Thyroid gland (tissue), 4 donors: ENCODE data around the gene TTLL7.

Source experiments
- CTCF ChIP-seq, 6 experiments: fragments of 200-600 bp in 3 of 6; fragments of 450-650 bp in 3 of 6; sonication (generic) in 3 of 6; IDR thresholded peaks; one replicate each; pipeline ENCODE4 v1.5.1; 2016 to 2019; ENCODE audit warnings: antibody characterized with exemption in 6 of 6, mild to moderate bottlenecking in 2 of 6, inconsistent platforms in 1 of 6, moderate library complexity in 1 of 6
- POLR2A ChIP-seq, 2 donors: fragments of 450-650 bp; IDR thresholded peaks; one replicate each; pipeline ENCODE4 v1.6.1; 2017; ENCODE audit warnings: antibody characterized with exemption in 2 of 2, mild to moderate bottlenecking in 2 of 2, moderate library complexity in 1 of 2

GRCh38 chr1:83954166-83954823 lies 44.6 kb downstream of the TTLL7 start:
- TF ChIP-seq POLR2A (IDR thresholded peaks at IDR 0.05) = no peak
- TF ChIP-seq CTCF (IDR thresholded peaks at IDR 0.05) = no peak
